ENCODE measurements around the gene TULP4. TPM values are rescaled to one million over a fixed set of nuclear protein-coding genes. Genes with fewer than 3 reads are reported as not detected.

Gene TULP4
- total and polyA plus RNA-seq, 8 donors: 1.7 to 237 (median 54.3) TPM

DNA sequence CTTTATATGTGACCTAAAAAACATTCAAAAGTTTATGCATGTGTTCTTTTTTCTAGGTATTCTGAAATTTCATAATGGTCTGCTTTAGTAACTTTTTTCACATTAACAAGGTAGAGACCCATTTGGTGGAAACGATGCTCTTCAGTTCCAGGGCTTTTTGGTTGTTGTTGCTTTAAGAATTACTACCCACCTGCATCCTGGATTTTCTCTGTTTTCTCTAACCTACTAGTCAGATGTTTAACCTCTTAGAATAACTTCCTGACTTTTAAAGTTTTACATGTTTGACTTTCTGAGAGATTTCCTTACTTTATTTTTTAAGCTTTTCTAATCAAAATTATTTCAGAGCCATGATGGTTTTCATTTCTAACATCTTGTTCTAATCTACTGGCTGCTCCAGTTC lies 14.9 kb downstream of the TULP4 start:
- peaks cover 12 to 34% (median 26%) of the 10 kb centered on the region in 4 donors for H3K4me1 ChIP-seq

DNA sequence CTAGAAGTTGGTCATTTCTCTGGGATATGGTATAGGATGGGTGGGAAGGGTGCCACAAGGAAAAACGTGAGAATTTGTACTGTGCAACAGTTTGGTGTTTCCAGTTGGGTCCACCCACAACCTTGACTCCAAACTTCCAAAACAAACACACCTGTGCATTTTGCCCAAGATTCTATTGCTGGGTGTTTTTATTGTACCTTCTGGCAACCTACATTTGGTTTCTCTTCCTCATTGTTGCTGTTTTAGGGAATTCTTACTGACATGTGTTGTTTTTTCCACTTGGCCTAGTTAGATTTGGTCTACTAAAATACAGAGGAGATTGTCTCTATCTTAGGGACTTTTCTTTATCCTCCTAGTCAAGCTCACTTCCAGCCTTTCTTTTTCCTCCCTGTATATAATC lies 16.7 kb downstream of the TULP4 start:
- Histone ChIP-seq H3K27me3 (no peaks in the 10 kb centered on the region), H3K4me3 (no peak overlapping the region), H3K27ac (peak overlapping the region in 2 of 5 donors; percentile 29 to 50), H3K36me3 (no peaks in the 10 kb centered on the region), H3K4me1 (peaks cover 0 to 16% (median 10%) of the 10 kb centered on the region in 4 donors), H3K9me3 (peaks cover 0 to 3% (median 0%) of the 10 kb centered on the region in 4 donors)
- intact Hi-C loops (cut with DNase I; ENCODE audit: low total_unique reads): no loop called here
- no peak for DNase-seq
- no peak for TF ChIP-seq POLR2AphosphoS5 (IDR thresholded peaks at IDR 0.05)
- TF ChIP-seq, protein P1, sequence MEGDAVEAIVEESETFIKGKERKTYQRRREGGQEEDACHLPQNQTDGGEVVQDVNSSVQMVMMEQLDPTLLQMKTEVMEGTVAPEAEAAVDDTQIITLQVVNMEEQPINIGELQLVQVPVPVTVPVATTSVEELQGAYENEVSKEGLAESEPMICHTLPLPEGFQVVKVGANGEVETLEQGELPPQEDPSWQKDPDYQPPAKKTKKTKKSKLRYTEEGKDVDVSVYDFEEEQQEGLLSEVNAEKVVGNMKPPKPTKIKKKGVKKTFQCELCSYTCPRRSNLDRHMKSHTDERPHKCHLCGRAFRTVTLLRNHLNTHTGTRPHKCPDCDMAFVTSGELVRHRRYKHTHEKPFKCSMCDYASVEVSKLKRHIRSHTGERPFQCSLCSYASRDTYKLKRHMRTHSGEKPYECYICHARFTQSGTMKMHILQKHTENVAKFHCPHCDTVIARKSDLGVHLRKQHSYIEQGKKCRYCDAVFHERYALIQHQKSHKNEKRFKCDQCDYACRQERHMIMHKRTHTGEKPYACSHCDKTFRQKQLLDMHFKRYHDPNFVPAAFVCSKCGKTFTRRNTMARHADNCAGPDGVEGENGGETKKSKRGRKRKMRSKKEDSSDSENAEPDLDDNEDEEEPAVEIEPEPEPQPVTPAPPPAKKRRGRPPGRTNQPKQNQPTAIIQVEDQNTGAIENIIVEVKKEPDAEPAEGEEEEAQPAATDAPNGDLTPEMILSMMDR (IDR thresholded peaks at IDR 0.05): no peak
- TF ChIP-seq EP300 (IDR thresholded peaks at IDR 0.05): no peak
- TF ChIP-seq POLR2A (IDR thresholded peaks at IDR 0.05): no peak
- WGBS, 5 donors: 0 to 21% (median 0%) methylated on average over 1 of the region's 1 CpG

More for the DNA sequence above, 14.9 kb downstream of the TULP4 start:
- 78 to 97% (median 90%) methylated on average over 1 of the region's 1 CpG for WGBS, 5 donors
- Histone ChIP-seq H3K4me3 (no peak overlapping the region), H3K9me3 (no peaks in the 10 kb centered on the region), H3K27ac (no peak overlapping the region), H3K36me3 (no peaks in the 10 kb centered on the region), H3K27me3 (no peaks in the 10 kb centered on the region)
- no peak for DNase-seq
- TF ChIP-seq, protein P1 (IDR thresholded peaks at IDR 0.05): no peak
- TF ChIP-seq EP300 (IDR thresholded peaks at IDR 0.05): no peak
- no peak for TF ChIP-seq POLR2A (IDR thresholded peaks at IDR 0.05)
- no peak for TF ChIP-seq POLR2AphosphoS5 (IDR thresholded peaks at IDR 0.05)
- intact Hi-C loops (cut with DNase I; ENCODE audit: low total_unique reads): no loop called here

DNA sequence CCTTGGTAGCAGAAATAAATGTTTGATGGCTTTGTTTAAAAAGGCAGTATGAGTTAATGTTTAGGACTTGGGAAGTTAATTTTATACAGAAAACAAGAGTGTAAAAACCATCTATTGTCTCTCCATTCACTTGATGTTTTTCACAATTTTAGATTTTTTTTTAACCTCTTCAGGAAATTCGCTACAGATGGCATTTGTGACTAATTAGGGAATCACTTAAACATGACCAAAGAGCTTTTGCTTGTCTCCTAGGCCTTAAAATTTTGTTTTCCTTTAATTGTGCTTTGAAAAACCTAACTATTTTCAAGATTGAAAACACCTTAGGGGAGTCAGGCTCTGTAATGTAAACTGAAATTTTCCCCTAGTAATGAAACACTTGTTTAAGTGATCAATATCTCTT lies 17.3 kb downstream of the TULP4 start:
- no peak for DNase-seq
- intact Hi-C loops (cut with DNase I; ENCODE audit: low total_unique reads): no loop called here
- Histone ChIP-seq H3K27ac (peak overlapping the region in 1 of 5 donors; percentile 50), H3K4me1 (peaks cover 0 to 11% (median 7%) of the 10 kb centered on the region in 4 donors), H3K9me3 (peaks cover 0 to 3% (median 0%) of the 10 kb centered on the region in 4 donors), H3K36me3 (no peaks in the 10 kb centered on the region), H3K4me3 (no peak overlapping the region), H3K27me3 (no peaks in the 10 kb centered on the region)
- WGBS, 5 donors: 88 to 98% (median 93%) methylated on average over 1 of the region's 1 CpG
- TF ChIP-seq POLR2AphosphoS5 (IDR thresholded peaks at IDR 0.05) (no peak), EP300 (IDR thresholded peaks at IDR 0.05) (no peak), POLR2A (IDR thresholded peaks at IDR 0.05) (no peak)
- TF ChIP-seq, protein P1 (IDR thresholded peaks at IDR 0.05): no peak

DNA sequence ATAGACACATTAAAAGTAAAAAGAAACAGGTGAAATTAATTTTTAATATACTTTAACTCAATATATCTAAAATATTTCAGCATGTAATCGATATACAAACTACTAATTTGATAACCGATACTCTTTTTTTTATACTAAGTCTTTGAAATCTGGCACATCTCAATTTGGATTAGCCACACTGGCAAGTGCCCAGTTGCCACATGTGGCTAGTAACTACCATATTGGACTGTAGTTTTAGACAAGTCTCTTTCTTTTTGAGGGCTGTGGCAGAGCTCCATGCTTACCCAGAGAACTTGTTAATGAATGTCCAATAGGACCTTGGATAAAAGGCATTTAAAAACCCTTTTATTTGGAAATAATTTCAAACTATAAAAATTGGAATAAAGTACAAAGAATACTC lies 17.8 kb downstream of the TULP4 start:
- WGBS, 5 donors: 47 to 95% (median 71%) methylated on average over 2 of the region's 2 CpGs
- Histone ChIP-seq H3K27ac (no peak overlapping the region), H3K4me1 (peaks cover 0 to 9% (median 7%) of the 10 kb centered on the region in 4 donors), H3K27me3 (no peaks in the 10 kb centered on the region), H3K36me3 (no peaks in the 10 kb centered on the region), H3K9me3 (peaks cover 0 to 3% (median 0%) of the 10 kb centered on the region in 4 donors), H3K4me3 (no peak overlapping the region)
- TF ChIP-seq, protein P1 (IDR thresholded peaks at IDR 0.05): no peak
- TF ChIP-seq EP300 (IDR thresholded peaks at IDR 0.05) (no peak), POLR2AphosphoS5 (IDR thresholded peaks at IDR 0.05) (no peak), POLR2A (IDR thresholded peaks at IDR 0.05) (no peak)
- intact Hi-C loops (cut with DNase I; ENCODE audit: low total_unique reads): no loop called here
- DNase-seq: no peak
